ENCODE data around the gene LGALS7.
"Not testable (repeated sequence)": the region's sequence is repeated elsewhere in the genome, so short reads cannot be mapped to it uniquely, and the experiment has no call there.

The LGALS7 gene

DNA sequence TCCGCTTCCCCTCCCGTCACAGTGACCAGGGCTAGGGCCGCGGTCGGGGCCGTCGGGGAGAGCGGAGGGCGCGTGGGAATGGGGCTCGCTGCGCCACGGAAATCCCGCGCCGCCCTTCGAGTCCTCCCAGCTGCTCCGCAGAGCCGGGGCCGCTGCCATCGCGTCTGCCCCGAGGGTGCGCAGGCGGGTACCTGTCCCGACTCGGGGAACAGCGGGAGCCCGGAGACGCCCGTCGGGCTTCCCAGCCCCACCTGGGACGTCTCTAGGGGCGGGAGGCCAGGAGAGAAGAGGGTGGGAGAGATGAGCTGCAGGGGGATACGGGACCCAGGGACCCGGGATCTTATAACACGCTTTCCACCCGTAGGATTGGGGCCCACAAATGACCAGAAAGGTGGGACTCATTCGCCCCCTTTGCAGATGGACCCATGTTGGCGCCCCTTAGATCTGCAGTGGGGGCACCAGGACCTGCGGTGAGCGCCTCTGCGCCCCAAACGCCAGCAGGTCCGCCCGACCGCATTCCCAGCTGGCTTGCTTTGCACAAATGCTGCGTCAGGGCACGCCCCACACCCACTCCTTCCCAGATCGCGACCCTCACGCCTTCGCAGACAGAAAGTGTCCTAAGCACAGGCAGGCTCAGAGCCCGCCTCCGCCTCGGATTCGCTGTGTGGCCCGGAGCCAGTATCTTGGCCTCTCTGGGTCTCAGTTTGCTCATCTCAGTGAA, 2.9 kb downstream of the LGALS7 start:
- DNase-seq, result not testable (repeated sequence)

DNA sequence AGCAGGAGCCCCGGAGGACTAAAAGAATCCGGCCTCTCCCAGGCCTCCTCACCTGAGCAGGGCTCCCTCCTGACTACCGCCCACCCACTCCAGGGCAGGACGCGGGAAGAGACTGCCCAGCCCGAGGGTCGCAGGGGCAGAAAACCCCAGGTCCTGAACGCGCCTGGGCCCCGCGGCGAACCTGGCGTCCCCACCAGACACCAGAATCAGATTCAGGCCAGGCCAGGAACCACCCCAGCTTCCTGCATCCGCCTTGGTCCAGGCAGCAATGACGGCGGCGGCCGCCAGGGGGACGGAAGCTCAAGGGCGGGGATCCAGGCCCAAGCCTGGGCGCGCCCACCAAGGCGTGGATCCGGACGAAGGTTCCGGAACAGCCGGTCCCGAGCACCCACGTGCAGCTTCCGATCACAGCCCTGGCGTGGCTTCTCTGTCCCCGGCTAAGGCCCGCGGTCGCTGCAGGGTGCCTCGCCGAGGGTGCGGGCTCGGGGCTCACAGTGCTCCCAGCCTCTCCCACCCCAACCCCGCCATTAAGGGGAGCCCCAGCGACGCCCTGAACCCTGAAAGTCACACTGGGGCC, 3.6 kb downstream of the LGALS7 start:
- peak; percentile 86 for DNase-seq

DNA sequence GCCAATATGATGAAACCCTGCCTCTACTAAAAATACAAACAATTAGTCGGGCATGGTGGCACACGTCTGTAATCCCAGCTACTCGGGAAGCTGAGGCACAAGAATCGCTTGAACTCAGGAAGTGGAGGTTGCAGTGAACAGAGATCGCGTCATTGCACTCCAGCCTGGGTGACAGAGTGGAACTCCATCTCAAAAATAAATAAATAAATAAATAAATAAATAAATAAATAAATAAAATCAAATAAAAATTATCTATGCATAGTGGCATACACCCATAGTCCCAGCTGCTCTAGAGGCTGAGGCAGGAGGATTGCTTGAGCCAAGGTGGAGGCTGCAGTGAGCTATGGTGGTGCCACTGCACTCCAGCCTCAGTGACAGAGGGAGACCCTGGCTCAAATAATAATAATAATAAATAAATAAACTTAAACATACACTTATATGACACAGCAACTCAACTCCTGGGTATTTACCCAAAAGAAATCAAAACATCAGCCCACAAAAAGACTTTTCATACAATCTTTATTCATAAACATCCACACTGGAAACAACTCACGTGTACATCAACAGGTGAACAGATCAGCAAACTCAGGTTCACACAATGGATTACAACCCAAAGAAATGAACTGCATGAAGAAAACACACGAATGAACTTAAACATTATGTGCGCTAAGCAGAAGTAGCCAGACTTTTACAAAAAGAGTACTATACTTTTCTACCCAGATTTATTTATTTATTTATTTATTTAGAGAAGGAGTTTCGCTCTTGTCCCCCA, 6.9 kb downstream of the LGALS7 start:
- no peak for DNase-seq

- DNase-seq, result no peak
Observed at GRCh38 chr19:38765214-38765613, 8.1 kb downstream of the LGALS7 start.

- no peak for DNase-seq
Observed at GRCh38 chr19:38763795-38764220, 9.5 kb downstream of the LGALS7 start.

DNA sequence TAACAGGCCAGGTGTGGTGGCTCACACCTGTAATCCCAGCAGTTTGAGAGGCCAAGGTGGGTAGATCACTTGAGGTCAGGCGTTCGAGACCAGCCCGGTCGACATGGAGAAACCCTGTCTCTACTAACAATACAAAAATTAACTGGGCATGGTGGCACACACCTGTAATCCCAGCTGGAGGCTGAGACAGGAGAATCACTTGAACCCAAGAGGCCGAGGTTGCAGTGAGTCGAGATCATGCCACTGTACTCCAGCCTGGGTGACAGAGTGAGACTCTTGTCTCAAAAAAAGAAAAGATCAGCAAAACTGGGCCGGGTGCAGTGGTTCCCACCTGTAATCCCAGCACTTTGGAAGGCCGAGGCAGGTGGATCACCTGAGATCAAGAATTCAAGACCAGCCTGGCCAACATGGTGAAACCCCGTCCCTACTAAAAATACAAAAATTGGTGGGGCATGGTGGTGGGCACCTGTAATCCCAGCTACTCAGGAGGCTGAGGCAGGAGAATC, 11.4 kb downstream of the LGALS7 start:
- not testable (repeated sequence) for DNase-seq

- DNase-seq, result not testable (repeated sequence)
Observed at GRCh38 chr19:38760805-38761517, 12.4 kb downstream of the LGALS7 start.

GRCh38 chr19:38759590-38760003, 13.7 kb downstream of the LGALS7 start:
- DNase-seq, result no peak

- not testable (repeated sequence) for DNase-seq
Observed at GRCh38 chr19:38754196-38754595, 19.1 kb downstream of the LGALS7 start.

DNA sequence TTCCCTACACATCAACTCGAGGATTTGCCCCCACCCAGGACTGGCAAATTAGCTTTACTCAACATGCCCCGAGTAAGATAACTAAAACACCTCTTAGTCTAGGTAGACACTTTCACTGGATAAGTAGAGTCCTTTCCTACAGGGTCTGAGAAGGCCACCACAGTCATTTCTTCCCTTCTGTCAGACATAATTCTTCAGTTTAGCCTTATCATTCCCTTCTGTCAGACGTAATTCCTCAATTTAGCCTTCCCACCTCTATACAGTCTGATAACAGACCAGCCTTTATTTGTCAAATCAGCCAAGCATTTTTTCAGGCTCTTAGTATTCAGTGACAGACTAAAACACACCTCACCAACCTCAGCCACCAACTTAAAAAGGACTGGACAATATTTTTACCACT, 19.5 kb downstream of the LGALS7 start:
- DNase-seq, result not testable (repeated sequence)

GRCh38 chr19:38745316-38745715, 28.0 kb downstream of the LGALS7 start:
- DNase-seq, result no peak

DNA sequence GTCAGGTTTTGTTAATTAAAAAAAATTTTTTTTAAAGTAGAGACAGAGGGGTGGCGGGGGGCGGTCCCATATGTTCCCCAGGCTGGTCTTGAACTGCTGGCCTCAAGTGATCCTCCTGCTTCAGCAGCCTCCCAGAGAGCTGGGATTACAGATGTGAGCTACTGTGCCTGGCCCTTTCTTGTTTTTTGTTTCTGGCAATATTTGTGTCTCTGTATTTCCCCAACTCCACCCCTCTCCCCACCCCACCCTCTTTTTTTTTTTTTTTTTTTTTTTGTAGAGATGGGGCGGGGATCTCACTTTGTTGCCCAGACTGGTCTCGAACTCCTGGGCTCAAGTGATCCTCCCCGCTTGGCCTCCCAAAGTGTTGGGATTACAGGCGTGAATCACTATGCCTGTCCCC, 28.4 kb downstream of the LGALS7 start:
- no peak for DNase-seq

- DNase-seq, result no peak
Observed at GRCh38 chr19:38744298-38744681, 29.0 kb downstream of the LGALS7 start, which contains the start of gene CAPN12. CAPN12 (minus strand) TSS chr19:38744474; CDS start chr19:38744165, 309 bp downstream.

DNA sequence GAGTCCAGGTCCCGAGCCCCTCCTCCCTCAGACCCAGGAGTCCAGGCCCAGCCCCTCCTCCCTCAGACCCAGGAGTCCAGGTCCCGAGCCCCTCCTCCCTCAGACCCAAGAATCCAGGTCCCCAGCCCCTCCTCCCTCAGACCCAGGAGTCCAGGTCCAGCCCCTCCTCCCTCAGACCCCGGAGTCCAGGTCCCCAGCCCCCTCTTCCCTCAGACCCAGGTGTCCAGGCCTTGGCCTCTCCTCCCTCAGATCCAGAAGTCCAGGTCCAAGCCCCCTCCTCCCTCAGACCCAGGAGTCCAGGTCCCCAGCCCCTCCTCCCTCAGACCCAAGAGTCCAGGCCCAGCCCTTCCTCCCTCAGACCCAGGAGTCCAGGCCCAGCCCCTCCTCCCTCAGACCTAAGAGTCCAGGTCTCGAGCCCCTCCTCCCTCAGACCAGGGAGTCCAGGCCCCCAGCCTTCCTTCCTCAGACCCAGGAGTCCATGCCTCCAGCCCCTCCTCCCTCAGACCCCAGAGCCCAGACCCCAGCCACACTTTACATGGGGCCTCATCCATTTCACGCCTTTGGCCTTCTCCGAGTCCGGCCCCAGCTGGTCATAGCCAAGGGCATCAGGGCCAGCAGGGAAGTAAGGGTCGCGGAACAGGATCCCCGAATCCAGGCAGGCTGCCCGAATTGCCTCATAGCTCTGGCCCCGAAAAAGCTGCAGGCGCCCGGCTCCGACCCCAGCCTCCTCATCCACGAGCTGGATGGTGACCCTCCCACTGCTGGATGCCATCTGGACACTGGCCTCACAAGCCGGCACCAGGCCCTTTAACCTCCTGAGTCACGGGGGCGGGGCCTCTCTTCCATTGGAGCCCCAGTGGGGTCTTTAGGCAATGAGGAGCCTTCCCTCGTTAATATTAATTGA, 29.7 kb downstream of the LGALS7 start:
- no peak for DNase-seq

DNA sequence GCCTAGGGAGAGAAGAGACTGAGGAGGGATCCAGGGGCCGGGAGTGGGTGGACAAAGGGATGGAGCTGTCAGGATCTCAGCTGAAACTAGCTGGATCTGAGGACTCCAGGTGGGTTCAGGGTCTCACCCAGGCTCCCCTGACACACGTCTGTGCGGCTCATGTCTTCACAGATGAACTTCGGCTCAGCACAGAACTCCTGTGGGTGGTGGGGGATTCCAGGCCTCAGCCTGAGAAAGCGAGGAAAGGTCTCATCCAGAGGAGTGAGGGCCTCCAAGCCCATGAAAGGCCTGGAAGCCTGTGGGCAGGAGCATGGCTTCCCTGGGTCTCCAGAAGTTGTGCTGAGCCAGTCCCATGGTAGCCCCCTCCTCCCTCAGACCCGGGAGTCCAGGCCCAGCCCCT, 30.4 kb downstream of the LGALS7 start:
- no peak for DNase-seq

DNA sequence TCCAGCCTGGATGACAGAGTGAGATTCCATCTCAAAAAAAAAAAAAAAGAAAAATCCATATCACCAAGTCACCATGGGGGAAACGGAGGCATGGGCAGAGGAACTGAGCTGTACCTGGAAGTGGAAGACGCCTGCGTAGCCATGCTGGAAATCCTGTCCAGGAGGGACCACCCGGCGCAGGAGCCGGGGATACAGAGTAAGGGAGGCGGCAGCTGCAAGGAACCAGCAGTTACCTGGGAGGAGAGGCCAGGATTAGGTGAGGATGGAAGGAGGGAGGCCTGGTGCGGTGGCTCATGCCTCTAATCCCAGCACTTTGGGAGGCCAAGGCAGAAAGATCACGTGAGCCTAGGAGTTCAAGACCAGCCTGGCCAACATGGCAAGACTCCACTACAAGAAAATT, 31.0 kb downstream of the LGALS7 start:
- no peak for DNase-seq

- DNase-seq, result no peak
Observed at GRCh38 chr19:38741670-38742069, 31.6 kb downstream of the LGALS7 start.

DNA sequence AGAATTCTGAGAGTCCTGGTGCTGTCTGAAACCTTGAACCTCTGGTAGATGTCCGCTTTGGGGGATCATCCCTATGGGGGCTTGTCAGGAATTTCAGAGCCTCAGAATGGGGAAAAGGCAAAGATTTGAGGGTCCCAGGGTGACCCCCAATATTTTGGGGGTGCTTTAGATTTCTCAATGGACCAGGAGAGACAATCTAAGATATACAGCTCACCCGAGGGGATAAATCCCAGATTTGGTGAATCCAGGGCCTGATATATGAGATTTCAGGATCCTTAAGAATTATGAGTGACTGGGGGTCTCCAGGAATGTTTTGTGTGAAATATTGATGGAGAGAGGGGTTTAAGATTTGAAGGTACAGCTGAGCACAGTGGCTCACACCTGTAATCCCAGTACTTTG, 32.4 kb downstream of the LGALS7 start:
- DNase-seq, result no peak

GRCh38 chr19:38740257-38740592, 33.1 kb downstream of the LGALS7 start:
- no peak for DNase-seq

GRCh38 chr19:38739440-38740256, 33.7 kb downstream of the LGALS7 start:
- DNase-seq, result no peak

Data from stimulated activated CD4-positive, alpha-beta T cell treated with anti-CD3 and anti-CD28 coated beads, Interleukin-12 subunit alpha, Interleukin-12 subunit beta, amount 100 ng/mL, for 4 hours (primary cell).